Dedifferentiated amniotic fluid mesenchymal stem cell (primary cell): ENCODE data around the gene GOLGA6L24.
"Not testable (repeated sequence)": the region's sequence is repeated elsewhere in the genome, so short reads cannot be mapped to it uniquely, and the experiment has no call there.

Experiments used
- DNase-seq: peaks from one replicate; pipeline ENCODE4 v3.0.0-alpha.2; 2016; ENCODE audit errors: extremely low spot score

The GOLGA6L24 gene

GRCh38 chr15:28357984-28358383, at the start of gene GOLGA6L24:
Gene GOLGA6L24, minus strand, starts transcription at chr15:28358084. Its CDS starts 61 bp downstream, at chr15:28358023.
- not testable (repeated sequence) for DNase-seq

GRCh38 chr15:28402774-28403435, 45.0 kb upstream of the GOLGA6L24 start:
- DNase-seq, result not testable (repeated sequence)

GRCh38 chr15:28396022-28396421, 38.1 kb upstream of the GOLGA6L24 start:
- not testable (repeated sequence) for DNase-seq

GRCh38 chr15:28380053-28380452, 22.2 kb upstream of the GOLGA6L24 start:
- DNase-seq, result not testable (repeated sequence)

GRCh38 chr15:28378364-28378763, 20.5 kb upstream of the GOLGA6L24 start, which contains the start of gene GOLGA8F:
Gene GOLGA8F, plus strand, starts transcription at chr15:28378664. Its CDS starts 98 bp downstream, at chr15:28378762.
- not testable (repeated sequence) for DNase-seq

- DNase-seq, result not testable (repeated sequence)
Observed at GRCh38 chr15:28365502-28365901, 7.6 kb upstream of the GOLGA6L24 start.

GRCh38 chr15:28322129-28322588, 35.7 kb downstream of the GOLGA6L24 start, which contains the start of gene HERC2:
Gene HERC2, minus strand, starts transcription at chr15:28322179. Its CDS starts 746 bp downstream, at chr15:28321433.
- DNase-seq, result not testable (repeated sequence)

GRCh38 chr15:28321358-28322078, 36.4 kb downstream of the GOLGA6L24 start:
- DNase-seq, result not testable (repeated sequence)

- DNase-seq, result not testable (repeated sequence)
Observed at GRCh38 chr15:28319725-28320124, 38.2 kb downstream of the GOLGA6L24 start.

- not testable (repeated sequence) for DNase-seq
Observed at GRCh38 chr15:28318828-28319227, 39.1 kb downstream of the GOLGA6L24 start.

- DNase-seq, result not testable (repeated sequence)
Observed at GRCh38 chr15:28318122-28318521, 39.8 kb downstream of the GOLGA6L24 start.

- DNase-seq, result not testable (repeated sequence)
Observed at GRCh38 chr15:28316958-28317357, 40.9 kb downstream of the GOLGA6L24 start.

GRCh38 chr15:28310454-28310853, 47.4 kb downstream of the GOLGA6L24 start:
- not testable (repeated sequence) for DNase-seq

- DNase-seq, result not testable (repeated sequence)
Observed at GRCh38 chr15:28308718-28309117, 49.2 kb downstream of the GOLGA6L24 start.
